Activated T-helper 1 cell treated with Interleukin-2 at 50 U/mL for 16 hours (primary cell): ENCODE data around the gene PTPN7.
"Not testable (repeated sequence)": the region's sequence is repeated elsewhere in the genome, so short reads cannot be mapped to it uniquely, and the experiment has no call there.

Experiments used
- DNase-seq: peaks from one replicate; pipeline ENCODE4 v3.0.0-alpha.2; 2020; ENCODE audit warnings: low read depth

The PTPN7 gene

GRCh38 chr1:202167054-202167453 is 6.7 kb upstream of the PTPN7 start:
- not testable (repeated sequence) for DNase-seq

- DNase-seq: no peak
Measured at GRCh38 chr1:202165942-202166843, 5.8 kb upstream of the PTPN7 start.

DNA sequence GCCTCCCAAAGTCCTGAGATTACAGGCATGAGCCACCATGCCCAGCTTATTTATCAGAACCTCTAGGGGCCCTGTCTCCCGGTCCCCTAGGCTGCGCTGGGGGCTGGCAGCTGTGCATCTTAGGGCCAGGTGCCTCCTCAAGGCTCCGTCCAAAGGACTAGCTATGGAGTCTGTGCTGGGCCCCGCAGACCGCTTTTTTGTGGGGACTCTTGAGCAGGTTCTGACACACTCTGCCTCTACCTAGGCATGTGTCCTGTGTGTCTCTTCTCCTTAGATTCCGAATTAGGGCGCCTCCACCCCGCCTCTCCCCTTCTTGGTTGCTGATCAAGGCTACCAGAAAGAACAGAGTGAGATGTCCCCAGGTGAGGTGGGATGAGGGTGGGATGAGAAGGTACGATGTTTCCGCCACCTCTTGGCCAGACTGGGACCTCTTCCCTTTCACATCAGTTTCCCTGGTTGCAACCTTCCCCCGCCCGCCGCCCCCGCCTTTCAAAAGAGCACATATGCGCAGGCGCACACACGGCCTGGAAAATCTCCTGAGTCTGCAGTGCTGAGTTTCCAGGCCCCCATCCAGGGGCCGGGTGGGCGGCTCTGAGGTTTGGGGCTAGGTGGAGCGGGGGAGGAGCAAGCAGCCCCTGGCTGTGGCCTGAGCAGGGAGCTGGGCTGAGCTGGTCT is 5.0 kb upstream of the PTPN7 start:
- no peak for DNase-seq

- peak; percentile 59 for DNase-seq
Measured at GRCh38 chr1:202164271-202165037, 4.1 kb upstream of the PTPN7 start.

DNA sequence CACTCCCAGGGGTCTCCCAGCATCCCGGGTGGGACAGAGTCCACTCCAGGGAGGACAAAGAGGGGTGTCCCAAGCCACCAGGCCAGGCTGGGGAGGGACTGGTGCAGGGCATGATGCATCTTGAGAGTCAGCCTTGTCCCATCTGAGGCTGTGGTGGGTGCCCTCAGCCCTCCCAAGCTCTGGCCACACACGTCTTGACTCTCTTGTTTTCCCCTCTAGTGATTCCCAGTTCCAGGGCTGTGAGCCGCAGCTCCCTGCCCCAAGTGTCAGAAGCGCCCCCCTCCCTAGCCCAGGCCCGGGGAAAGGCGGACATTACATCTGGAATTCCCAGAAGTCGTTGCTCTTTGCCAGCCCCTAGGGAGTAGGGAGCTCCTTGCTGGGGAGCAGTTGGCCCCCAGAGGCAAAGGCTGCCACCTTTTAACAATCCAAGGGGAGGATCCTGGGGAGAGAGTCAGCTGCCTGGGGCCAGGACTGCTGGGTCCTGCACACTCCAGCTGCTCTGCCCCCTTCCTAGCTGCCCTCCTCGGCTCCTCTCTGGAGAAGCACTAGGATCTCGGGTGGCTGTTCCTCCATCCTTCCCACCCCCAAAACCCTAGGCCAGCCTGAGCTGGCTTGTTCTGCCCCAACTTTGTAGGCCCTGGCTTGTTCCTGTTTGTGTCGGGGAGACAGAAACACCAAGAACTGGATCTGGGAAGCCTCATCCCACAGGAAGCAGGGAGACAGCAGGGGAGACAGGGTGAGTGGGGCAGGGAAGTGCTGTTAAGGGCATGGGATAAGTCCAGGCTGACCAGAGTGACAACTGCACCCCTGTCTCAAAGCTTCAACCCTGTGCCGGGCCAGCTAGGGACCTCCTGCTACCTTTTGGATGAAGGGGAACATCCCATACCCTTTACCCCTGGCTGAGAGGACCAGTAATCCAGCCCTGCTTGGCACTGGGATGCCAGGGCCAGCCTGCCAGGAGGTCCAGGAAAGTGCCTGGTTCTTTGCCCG is 3.2 kb upstream of the PTPN7 start:
- no peak for DNase-seq

- no peak for DNase-seq
Measured at GRCh38 chr1:202162418-202163280, 2.2 kb upstream of the PTPN7 start.

GRCh38 chr1:202162047-202162417 is 1.6 kb upstream of the PTPN7 start:
- peak; percentile 35 for DNase-seq

- DNase-seq: no peak
Measured at GRCh38 chr1:202161151-202162046, 997 bp upstream of the PTPN7 start.

DNA sequence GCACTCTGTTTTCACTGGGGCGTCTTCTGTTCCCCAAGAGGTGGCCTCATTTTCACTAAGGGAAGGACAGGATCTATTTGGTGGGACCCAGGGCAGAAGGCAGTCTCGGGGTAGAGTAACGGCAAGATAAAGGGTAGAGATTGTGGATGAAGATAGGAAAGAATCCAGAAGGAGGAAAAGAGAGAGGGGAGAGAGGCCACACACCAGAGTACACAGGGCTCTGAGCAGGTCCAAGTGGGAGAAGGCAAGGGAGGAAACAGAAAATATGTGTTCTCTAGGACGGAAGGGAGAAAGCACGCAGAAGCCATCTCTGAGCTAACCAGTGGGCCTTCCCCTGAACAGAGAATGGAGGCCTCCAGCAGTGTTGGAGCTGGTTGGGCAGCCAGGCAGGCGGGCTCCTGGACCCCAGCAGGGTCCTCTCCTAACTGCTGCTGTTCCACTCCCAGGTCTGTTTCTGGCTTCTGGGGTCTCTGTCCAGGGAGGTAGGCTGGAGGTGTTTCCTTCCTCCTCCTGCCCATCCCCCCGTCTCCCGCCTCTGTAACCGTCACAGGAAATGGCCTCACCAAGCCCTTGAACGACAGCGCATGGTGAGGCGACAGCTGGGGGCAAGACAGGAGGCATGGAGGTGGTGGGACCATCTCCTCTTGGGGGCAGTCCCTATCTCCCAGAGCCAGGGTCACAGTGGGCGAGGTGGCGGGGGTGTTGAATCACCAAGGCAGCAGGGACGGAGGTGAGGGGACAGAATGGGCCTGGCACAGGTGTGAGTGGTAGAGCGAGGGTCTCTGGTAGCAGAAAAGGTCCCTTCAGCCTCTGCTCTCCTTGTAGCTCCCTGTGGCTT is 649 bp downstream of the PTPN7 start:
- peak; percentile 33 for DNase-seq

DNA sequence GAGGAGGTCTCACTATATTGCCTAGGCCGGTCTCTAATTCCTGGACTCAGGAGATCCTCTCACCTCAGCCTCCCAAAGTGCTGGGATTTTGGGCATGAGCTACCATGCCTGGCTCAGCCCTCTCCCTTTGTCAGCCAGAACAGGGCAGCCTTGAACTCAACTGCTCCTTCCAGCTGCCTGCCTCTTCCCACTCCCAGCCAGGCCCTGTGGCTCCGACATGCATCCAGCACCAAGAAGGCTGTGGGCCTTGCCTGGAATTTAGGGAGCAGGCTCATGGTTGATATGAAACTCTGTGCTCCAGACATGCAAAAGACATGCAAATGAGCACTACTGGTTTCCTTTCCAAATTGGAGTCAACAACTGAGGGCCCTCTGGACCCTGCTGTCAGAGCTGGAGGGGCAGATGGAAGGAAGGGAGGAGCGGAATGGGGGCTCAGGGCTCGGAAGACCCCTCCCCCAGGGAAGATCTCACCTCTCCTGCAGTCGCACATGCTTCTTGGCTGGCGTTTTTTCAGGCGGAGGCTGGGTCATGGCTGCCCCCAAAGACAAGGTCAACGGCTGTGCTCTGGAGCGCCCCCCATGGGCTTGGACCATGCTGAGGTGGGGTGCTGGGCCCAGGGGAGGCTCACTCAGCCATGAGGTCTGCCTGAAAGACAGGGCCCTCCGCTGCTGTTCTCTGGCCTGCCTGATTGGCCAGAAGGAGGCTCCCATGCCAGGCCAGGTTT is 1.4 kb downstream of the PTPN7 start:
- DNase-seq: no peak

DNA sequence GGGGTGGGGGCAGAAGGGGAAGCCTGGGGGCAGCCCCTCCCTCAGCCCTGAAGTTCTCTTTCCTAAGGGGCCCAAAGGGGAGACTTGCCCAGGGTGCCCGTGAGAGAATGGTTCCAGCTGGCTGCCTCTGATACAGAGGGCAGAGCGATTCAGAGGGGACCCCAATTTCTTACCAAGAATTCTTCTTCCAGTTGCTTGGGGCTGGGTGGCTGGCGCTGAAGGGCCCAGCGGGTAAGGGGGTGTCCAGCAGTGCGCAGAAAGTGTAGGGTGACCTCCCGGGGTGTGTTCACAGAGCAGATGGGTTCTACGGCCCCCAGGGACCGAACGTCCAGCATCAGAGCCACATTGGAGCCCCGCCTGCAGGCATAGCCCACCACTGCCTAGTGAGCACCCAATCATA is 2.5 kb downstream of the PTPN7 start:
- no peak for DNase-seq

DNA sequence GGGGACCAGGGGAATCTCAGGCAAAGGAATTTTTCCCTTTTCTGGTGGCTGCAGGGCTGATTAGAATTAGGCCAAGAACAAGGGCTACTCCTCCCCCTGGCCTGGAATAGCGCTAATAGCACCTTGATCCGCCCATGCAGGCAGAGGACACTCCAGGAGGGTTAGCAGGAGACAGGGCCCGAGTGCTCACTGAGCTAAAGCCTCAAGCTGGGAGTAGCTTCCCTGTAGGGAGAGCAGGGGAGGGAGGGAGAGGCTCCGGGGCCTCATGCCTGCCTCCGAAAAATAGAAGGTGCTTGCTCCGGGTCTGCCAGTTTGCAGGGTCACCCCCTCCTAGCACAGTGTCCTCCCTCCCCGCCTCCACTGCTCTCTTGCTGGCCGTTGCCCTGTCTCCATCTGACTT is 3.8 kb downstream of the PTPN7 start:
- DNase-seq: no peak

GRCh38 chr1:202155478-202156021 is 4.9 kb downstream of the PTPN7 start:
- no peak for DNase-seq

DNA sequence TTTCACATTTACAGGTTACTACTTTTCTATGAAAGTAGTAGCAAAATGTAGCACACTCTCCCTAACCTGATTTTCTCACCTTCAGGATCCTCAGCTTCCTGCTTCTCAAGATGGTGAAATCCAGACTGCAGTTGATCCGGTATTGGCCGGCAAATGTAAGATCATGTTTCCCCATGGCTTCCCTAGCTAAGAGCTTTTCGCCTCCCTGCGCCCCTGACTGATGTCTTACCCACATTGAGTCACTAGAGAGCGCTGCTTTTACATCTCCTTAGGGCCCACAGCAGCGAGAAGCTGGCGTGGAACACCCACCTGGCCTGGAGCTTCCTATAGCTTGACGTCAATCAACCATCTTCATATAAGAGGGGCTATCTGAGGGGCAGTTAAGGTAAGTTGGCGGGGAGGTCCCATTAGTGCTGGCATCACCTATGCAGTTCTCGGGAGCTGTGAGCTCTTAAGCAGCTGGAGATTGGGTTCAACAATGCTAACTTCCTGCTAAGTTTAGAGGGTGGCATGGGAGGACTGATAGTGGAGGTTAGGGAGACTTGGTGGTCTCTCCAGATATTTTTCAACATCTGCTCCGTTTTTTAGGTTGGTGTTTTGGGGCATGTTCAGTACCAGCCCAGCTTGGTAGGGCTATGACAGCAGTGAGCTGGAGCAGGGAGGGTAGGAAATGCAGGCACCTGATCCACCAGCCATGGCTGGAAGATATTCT is 5.5 kb downstream of the PTPN7 start:
- DNase-seq: peak; percentile 33

GRCh38 chr1:202154148-202154765 is 6.1 kb downstream of the PTPN7 start:
- no peak for DNase-seq

DNA sequence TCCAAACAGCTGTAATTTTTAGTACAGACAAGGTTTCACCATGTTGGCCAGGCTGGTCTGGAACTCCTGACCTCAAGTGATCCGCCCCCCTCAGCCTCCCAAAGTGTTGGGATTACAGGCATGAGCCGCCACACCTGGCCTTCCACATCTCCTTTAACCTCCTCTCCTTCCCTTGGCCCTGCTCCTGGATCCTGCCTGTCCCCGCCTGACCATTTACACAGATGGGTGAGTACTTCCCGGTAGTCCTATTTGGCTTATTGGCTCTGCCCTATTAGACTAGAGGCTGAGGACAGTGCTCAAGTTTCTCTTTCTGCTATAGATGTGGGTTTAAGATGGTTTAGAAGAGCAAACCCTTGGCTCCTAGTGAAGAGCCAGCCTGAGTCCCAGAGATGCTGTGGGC is 7.1 kb downstream of the PTPN7 start:
- DNase-seq: no peak
